Activated naive CD4-positive, alpha-beta T cell treated with Interleukin-2 at 50 U/mL for 16 hours (primary cell): ENCODE results near the gene CYBB.

Experiments used
- DNase-seq: peaks from one replicate; pipeline ENCODE4 v3.0.0-alpha.2; 2020

Gene CYBB

GRCh38 chrX:37846141-37846540 is 66.3 kb downstream of the CYBB start:
- no peak for DNase-seq

- no peak for DNase-seq
Observed at GRCh38 chrX:37846558-37846933, 66.7 kb downstream of the CYBB start.

GRCh38 chrX:37846934-37847732 is 67.3 kb downstream of the CYBB start, which contains the start of gene DYNLT3:
DYNLT3 (minus strand) TSS chrX:37847571; CDS start chrX:37847510, 61 bp downstream.
- DNase-seq, result peak; percentile 82

GRCh38 chrX:37847733-37848197 is 67.9 kb downstream of the CYBB start:
- no peak for DNase-seq

GRCh38 chrX:37854148-37854547 is 74.3 kb downstream of the CYBB start:
- DNase-seq, result no peak

- DNase-seq, result no peak
Observed at GRCh38 chrX:37854748-37855147, 74.9 kb downstream of the CYBB start.

GRCh38 chrX:37860721-37861120 is 80.9 kb downstream of the CYBB start:
- DNase-seq, result no peak

- DNase-seq, result no peak
Observed at GRCh38 chrX:37862851-37863250, 83.0 kb downstream of the CYBB start.
